ENCODE results near the gene TRERF1. TPM values are rescaled to one million over a fixed set of nuclear protein-coding genes. Genes with fewer than 3 reads are reported as not detected.

TRERF1 gene
- total and polyA plus RNA-seq, 2 of the 8 experiments (the other 6 are each of a cell fraction or from before 2014, with no cell fraction given) = 10.8 to 21.5 TPM

DNA sequence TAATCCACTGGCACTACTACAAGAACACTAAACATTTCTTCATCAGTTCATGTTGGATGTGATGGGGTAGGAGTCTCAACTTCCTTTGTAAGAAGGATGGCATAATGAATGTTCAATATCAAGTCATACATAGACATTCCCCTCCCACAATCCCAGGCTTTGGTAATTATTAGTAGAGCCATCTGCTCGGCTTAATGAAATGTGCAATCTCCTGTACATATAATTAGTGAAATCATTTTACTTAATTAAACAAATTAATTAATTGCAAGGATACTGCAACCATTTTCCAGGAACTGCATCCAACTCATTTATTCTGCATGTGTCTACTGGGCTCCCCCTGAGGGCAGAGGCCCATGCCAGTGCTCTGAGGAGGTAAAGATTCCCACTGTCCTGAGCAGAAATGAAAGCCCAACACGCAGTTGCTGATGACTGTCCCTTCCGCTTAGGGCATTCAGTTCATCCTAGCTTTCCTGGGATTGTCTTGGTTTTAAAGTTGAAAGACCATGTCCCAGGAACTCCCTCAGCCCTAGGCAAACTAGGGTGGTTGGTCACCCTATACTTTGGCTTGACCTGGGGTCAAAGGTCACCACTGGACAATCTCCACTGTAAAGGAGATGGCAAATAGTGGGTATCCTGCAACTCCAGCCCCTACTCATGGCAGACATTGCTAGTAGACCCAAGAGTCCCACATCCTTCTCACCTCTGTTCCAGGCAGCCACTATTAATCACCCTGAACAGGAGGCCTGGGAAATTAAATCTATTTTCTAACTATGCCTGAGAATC lies 109.8 kb downstream of the TRERF1 start:
- no peak overlapping the region for H2BK120ac ChIP-seq (replicated peaks; ENCODE audit: low read depth, low read length)
- DNase-seq (ENCODE audit: low read depth in 1 of 2, low spot score in 2 of 2) (no peak), FAIRE-seq (no peak)
- H4K20me1 ChIP-seq (replicated peaks in 1 of 2; ENCODE audit: control insufficient read depth in 1 of 2, insufficient read depth in 2 of 2, low read length in 2 of 2) = peaks cover 2 to 7% of the 10 kb centered on the region in 2 experiments
- no peak overlapping the region for H4K91ac ChIP-seq (replicated peaks; ENCODE audit: insufficient read length, low read length)
- CTCF ChIA-PET (ENCODE audit: partially characterized antibody) = interaction anchor here (1.7 kb wide), 1 partner anchor 19 kb away, joined by 4 read pairs; no protein-coding TSS in a partner anchor
- H3K79me1 ChIP-seq (ENCODE audit: low read depth, low read length) = peaks cover 25% of the 10 kb centered on the region
- H2BK15ac ChIP-seq (ENCODE audit: low read length) = no peak overlapping the region
- POLR2A ChIA-PET (ENCODE audit: partially characterized antibody) = no interaction called here
- H2AK5ac ChIP-seq (ENCODE audit: low read depth, low read length) = no peak overlapping the region
- H3K56ac ChIP-seq (replicated peaks; ENCODE audit: insufficient read length, low read depth, low read length) = no peak overlapping the region
- H3K4me3 ChIP-seq (ENCODE audit: extremely low read depth in 1 of 4, insufficient read depth in 2 of 4, low read depth in 3 of 4, low read length in 4 of 4) = no peak overlapping the region
- peaks cover 0 to 54% of the 10 kb centered on the region in 2 experiments; a peak in 2 of 4 replicates for H3K79me2 ChIP-seq (ENCODE audit: control insufficient read depth in 1 of 2, insufficient read depth in 2 of 2, low read length in 2 of 2)
- H4K5ac ChIP-seq (ENCODE audit: insufficient read length, low read depth, low read length) = no peak overlapping the region
- no peaks in the 10 kb centered on the region for H3K9me3 ChIP-seq (ENCODE audit: insufficient read depth in 2 of 2, low read depth in 1 of 2, low read length in 1 of 2)
- H3K4me1 ChIP-seq (replicated peaks in 1 of 4; ENCODE audit: control insufficient read depth in 3 of 4, insufficient read depth in 4 of 4, low read length in 3 of 4) = peaks cover 0 to 5% (median 0%) of the 10 kb centered on the region in 4 experiments; a peak in 2 of 7 replicates
- H2BK5ac ChIP-seq (ENCODE audit: low read depth, low read length) = no peak overlapping the region
- H3K4ac ChIP-seq (replicated peaks; ENCODE audit: insufficient read length, low read depth, low read length) = no peak overlapping the region
- no peak for TF ChIP-seq YY1 (IDR thresholded peaks at IDR 0.05; ENCODE audit: low read depth, low read length)
- no peak for TF ChIP-seq MAFK (IDR thresholded peaks at IDR 0.05; ENCODE audit: low read depth, low read length)
- TF ChIP-seq RBBP5 (IDR thresholded peaks at IDR 0.05; ENCODE audit: borderline replicate concordance, low read depth, low read length) = no peak
- TF ChIP-seq ZNF274 (IDR thresholded peaks at IDR 0.05; ENCODE audit: borderline replicate concordance, extremely low read depth, low read length) = no peak
- TF ChIP-seq CBX5 (IDR thresholded peaks at IDR 0.05; ENCODE audit: low read depth, low read length) = no peak
- TF ChIP-seq CTBP2 (IDR thresholded peaks at IDR 0.05; ENCODE audit: borderline replicate concordance, insufficient read depth, insufficient read length, low read length) = no peak
- no peak for TF ChIP-seq CBX8 (IDR thresholded peaks at IDR 0.05; ENCODE audit: borderline replicate concordance, low read depth, low read length)
- no peak for TF ChIP-seq POLR2A (IDR thresholded peaks at IDR 0.05; ENCODE audit: control extremely low read depth in 1 of 2, low read depth in 2 of 2, low read length in 2 of 2)
- 93% methylated on average over 3 of the region's 3 CpGs; no CpG with 5 or more reads in 1 of the 2 experiments for WGBS, 2 experiments (ENCODE audit: extremely low coverage in 1 of 2, insufficient coverage in 1 of 2, insufficient read length in 1 of 2, insufficient replicate concordance in 2 of 2, low coverage in 1 of 2, low lambda C conversion rate in 2 of 2, missing lambda C conversion rate in 1 of 2)
- no peak overlapping the region for H2BK12ac ChIP-seq (ENCODE audit: low read depth, low read length)
- no peak overlapping the region for H2BK20ac ChIP-seq (ENCODE audit: low read length)
- H3K9ac ChIP-seq (replicated peaks in 1 of 4; ENCODE audit: extremely low read depth in 1 of 4, low read depth in 3 of 4, low read length in 3 of 4) = no peak overlapping the region
- no peaks in the 10 kb centered on the region for H3K23me2 ChIP-seq (ENCODE audit: low read depth, low read length)
- no peak overlapping the region for H3K27ac ChIP-seq (ENCODE audit: low read depth, low read length)
- no peak overlapping the region for H3K4me2 ChIP-seq (ENCODE audit: insufficient read depth in 1 of 2, low read depth in 2 of 2, low read length in 2 of 2)
- 0 out of 8 replicates have a peak, but pooled peaks cover 0 to 4% (median 0%) of the 10 kb centered on the region in 4 experiments for H3K36me3 ChIP-seq (ENCODE audit: control insufficient read depth in 2 of 4, insufficient read depth in 4 of 4, low read length in 3 of 4)
- H3K23ac ChIP-seq (ENCODE audit: insufficient read length) = no peak overlapping the region
- no peak overlapping the region for H3K14ac ChIP-seq (ENCODE audit: insufficient read length)
- H4K8ac ChIP-seq (ENCODE audit: extremely low read depth, insufficient read depth, low read length) = no peak overlapping the region
- no peak overlapping the region for H3K18ac ChIP-seq (ENCODE audit: extremely low read depth, low read length)
- no peaks in the 10 kb centered on the region for H3K27me3 ChIP-seq (replicated peaks in 1 of 4; ENCODE audit: control insufficient read depth in 3 of 4, extremely low read depth in 1 of 4, insufficient read depth in 3 of 4, low read length in 3 of 4)
- no peak overlapping the region for H2AFZ ChIP-seq (ENCODE audit: low read length)

Data from H1 (cell line).